SKM-1 treated with dmso at 0.1 percent for 144 hours (cell line): ENCODE measurements around the gene ELAVL3.
"Not testable (repeated sequence)": the region's sequence is repeated elsewhere in the genome, so short reads cannot be mapped to it uniquely, and the experiment has no call there.

Experiments used
- DNase-seq: peaks from one replicate; lab custom pipeline; 2025; ENCODE audit not compliant: unreplicated experiment; lab: John Stamatoyannopoulos, UW

The ELAVL3 gene

DNA sequence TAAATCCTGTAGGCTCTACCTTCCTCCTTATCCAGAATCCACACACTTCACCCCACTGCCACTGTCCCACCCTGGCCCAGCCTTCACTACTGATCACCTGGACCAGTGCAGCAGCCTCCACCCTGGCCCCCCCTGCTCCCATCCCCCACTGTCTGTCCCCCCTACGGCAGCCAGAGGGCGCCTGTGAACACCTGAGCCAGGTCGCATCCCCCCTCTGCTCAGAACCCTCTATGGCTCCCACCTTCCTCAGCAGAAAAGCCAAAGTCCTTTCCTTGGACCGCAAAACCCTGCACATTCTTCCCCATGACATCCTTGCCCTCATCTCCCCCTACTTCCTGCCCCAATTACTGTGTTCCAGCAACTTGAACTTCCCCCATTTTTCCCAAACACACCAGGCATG lies 20.6 kb downstream of the ELAVL3 start:
- DNase-seq: no peak

- DNase-seq: not testable (repeated sequence)
Measured at GRCh38 chr19:11458912-11459311, 21.9 kb downstream of the ELAVL3 start.

- DNase-seq: no peak
Measured at GRCh38 chr19:11458236-11458900, 22.5 kb downstream of the ELAVL3 start.

DNA sequence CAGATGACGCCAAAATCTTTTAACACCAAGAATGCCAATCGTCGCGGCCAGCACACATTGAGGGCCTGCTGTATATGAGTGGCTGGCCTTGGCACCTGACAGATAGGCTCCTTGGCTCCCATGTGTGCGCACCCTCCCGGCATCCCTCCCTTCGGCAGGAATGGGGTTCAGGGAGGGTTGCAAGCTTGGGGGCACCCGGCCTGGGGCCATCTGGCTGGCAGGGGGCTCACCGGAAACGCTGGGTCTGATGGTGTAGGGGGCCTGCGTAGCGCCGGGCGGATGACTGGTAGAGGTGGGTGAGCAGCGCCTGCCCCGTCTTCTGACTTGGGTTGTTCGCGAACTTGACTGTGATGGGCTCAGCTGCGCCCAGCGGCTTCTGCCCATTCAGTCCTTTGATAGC lies 23.0 kb downstream of the ELAVL3 start:
- no peak for DNase-seq

DNA sequence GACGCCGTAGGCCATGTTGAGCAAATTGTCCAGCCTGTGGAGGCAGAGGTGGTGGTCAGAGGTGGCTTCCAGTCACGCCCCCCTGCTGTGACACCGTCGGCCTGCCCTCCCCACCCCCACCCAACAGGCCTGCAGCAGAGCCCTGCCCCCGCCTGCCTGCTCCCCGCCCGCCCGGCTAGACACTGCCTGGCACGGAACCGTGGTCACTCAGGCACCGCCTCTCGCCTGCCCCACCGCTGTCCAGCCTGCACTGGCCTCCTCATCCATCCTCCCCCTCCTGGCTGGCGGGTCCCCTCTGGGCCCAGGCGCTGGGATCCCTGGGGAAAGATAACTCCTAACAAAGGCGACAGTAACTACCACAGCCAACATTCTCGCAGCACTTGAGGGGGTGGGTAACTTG lies 23.7 kb downstream of the ELAVL3 start:
- no peak for DNase-seq

DNA sequence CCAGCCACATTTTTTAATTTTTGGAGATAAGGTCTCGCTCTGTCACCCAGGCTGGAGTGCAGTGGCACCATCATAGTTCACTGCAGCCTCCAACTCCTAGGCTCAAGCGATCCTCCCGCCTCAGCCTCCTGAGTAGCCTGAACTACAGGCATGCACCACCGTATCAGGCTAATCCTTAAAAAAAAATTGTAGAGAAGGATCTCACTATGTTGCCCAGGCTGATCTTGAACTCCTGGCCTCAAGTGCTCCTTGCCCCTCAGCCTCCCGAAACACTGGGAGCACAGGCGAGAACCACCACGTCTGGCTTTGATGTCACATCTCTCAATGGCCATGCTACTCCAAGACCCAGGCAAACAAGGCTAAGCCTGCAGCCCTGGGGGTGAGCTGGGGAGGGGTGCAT lies 24.2 kb downstream of the ELAVL3 start:
- no peak for DNase-seq

DNA sequence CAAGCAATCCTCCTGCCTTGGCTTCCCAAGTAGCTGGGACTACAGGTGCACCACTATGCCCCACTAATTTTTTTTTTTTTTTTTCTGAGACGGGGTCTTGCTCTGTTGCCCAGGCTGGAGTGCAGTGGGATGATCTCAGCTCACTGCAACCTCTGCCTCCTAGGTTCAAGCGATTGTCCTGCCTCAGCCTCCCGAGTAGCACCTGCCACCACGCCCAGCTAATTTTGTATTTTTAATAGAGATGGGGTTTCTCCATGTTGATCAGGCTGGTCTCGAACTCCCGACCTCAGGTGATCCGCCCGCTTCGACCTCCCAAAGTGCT lies 25.7 kb downstream of the ELAVL3 start:
- not testable (repeated sequence) for DNase-seq

GRCh38 chr19:11453468-11454341 lies 27.1 kb downstream of the ELAVL3 start:
- DNase-seq: no peak

DNA sequence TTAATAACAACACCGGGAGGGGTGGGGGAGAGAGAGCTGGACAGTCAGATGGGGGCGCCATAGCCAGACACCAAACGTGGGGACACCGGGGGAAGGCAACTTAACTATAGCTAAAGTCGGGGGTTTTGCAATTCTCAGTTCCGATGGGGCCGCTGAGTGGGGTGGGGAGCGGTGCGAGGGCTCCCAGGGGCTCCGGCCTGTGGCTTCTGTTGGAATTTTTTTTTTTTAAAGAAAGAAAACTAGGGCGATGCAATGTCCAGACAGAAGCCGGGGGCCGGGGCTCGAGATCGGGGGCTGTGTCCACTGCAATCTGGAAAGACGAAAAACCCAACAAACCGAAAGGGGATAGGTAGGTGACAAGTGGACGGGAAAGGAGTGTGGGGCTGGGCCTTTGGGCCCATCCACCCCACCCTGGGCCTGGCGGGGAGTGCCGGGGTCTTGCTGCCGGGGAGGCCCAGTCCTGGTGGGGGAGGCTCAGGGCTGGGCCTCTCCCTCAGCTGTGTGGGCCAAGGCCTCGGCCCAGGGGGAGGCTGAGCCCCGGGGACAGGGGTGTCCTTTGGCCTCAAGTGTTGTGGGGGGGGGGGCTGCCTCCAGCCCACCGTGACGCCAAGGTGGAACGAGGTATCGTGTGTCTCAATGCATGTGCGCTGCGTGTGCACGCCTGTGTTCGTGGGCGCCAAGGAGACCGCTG lies 28.1 kb downstream of the ELAVL3 start:
- DNase-seq: no peak

DNA sequence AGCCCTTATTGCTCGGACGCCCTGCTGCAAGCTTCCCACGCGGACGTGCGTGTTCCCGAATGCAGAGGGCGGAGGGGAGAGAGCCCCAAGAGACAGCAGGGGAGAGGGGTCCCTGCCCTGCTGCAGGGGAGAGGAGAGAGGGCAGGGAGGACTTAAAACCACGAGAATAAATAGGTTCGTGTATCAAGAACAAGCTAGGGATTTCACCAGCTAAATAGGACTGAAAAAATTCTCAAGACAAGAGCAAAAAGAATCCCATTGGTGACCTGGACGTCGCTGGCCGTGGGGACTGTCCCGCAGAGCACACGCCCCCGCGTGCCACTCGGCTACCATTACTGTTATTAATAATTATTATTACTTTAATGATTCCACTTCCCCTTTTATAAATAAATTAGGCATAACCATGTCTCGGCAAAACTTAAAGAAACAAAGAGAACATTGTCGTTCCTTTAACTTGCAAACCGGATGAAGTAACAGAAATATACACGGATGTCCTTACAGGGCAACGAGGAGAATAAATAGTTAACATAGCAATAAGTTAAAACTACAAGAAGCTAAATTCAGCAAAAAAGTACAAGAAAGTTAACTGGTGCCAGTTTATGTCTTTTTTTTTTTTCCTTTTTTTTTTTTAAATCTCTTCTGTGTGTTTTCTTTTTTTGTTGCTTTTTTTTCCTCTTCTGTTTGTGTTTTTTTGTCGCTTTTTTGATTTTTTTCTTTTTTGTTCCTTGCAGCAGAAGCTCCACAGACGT lies 28.8 kb downstream of the ELAVL3 start:
- DNase-seq: no peak

DNA sequence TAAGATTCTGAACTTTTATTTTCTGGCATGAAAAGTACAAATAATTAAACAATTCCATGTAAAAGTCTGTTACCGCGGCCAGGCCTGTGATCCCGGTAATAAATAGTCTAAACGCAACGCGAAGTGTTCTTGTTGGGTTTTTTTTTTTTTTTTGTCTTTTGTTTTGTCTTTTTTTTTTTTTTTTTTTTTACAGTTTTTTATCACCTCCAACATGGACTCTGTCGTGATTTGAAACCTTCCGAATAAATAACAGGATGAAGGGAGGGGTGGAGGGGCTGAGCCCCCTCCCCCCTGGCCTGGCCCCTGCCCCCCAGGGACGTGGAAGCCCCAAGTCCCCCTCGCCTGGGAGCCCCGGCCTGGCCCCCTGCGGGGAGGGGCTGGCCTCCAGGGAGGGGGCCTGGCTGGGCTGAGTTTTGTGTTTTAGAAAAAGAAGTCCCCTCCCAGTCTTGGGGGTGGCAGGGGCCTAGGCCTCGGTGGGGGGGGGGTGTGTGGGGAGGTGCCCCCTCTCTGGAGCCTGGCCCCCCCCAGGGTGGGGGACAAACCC lies 29.4 kb downstream of the ELAVL3 start:
- no peak for DNase-seq

- no peak for DNase-seq
Measured at GRCh38 chr19:11450570-11451326, 30.1 kb downstream of the ELAVL3 start.

- no peak for DNase-seq
Measured at GRCh38 chr19:11448923-11449554, 31.8 kb downstream of the ELAVL3 start.

GRCh38 chr19:11448410-11448809 lies 32.4 kb downstream of the ELAVL3 start:
- DNase-seq: no peak

DNA sequence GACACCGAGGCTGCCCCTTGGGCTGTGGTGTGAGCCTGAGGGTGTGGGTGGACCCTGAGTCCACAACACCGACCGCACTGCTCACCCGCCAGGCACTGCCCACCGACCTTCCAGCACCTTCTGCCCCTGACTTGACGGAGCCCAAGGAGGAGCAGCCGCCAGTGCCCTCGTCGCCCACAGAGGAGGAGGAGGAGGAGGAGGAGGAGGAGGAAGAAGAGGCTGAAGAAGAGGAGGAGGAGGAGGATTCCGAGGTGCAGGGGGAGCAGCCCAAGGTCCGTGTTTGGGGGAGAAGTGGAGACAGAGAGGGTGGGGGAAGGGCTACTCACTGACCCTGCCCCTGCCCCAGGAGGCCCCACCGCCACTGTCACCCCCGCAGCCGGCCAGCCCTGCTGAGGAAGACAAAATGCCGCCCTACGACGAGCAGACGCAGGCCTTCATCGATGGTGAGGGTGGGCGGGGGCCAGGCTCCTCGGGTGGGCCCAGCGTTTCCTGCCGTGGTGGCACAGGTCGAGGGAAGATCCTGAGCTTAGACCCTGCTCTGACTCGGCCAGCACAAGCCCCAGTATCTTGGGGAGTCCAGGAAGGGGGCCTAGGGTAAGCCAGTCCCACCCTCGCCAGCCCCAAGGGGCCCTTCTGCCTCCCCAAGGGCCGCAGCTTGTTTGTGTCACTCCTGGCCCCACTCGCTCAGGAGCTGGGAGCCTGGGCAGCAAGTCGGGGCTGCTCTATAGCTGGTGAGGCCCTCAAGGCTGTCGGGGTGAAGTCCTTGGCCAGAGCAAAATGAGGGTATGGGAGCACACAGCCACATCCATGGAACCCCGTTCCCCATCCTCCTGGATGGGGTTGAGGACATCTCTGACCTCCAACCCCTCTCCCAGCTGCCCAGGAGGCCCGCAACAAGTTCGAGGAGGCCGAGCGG lies 33.2 kb downstream of the ELAVL3 start:
- DNase-seq: no peak

DNA sequence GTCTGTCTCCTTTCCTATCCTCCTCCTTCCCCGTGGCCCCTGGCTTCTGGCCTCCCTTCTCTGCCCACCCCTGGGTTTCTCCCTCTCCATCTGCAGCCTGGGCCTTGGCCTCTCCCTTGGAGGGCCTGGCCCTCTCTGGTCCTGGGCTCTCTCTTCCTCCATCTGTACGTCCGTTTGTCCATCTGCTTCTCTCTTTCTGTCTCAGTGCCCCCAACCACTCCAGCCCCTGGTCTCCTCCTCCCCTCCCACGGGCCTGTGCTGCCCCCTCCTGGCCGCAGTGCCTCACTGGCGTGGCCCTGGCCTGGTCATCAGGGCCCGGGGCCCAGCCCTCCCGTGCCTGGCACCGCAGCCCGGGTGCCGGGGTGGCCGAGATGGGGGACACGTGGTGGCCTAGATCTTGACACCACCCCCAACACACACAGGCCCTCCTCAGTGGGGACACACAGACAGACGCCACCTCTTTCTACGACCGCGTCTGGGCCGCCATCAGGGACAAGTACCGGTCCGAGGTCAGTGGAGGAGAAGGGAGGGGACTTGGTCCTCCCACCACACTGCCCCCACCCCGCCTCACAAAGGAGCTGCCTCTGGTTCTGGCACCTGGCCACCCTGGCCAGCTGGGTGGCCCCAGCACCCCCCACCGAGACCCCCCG lies 34.1 kb downstream of the ELAVL3 start:
- peak; percentile 15 for DNase-seq

- DNase-seq: no peak
Measured at GRCh38 chr19:11446271-11446651, 34.6 kb downstream of the ELAVL3 start.

DNA sequence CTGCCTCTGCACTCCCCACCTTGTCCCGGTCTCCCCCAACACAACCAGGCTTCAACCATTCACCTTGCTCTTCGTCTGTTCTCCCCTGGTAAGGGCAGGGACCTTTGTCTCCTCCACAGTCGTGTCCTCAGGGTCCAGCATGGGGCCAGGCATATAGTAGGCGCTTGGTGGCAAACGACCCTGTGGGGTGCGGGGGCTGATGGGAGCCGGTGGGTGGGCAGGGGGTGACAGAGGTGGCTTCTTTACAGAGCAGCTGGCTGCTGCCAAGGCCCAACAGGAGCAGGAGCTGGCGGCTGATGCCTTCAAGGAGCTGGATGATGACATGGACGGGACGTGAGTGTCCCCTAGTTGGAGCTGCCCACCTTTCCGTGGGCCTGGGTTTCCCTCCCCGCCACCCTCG lies 35.7 kb downstream of the ELAVL3 start:
- DNase-seq: no peak
